Embryonic facial prominence (tissue), 1 donor: Measurements from ENCODE around the gene ACTR8.

Experiments
- DNase-seq: peaks from one replicate; pipeline ENCODE4 v3.0.0-alpha.2; 2016; ENCODE audit errors: extremely low spot score

Gene ACTR8

DNA sequence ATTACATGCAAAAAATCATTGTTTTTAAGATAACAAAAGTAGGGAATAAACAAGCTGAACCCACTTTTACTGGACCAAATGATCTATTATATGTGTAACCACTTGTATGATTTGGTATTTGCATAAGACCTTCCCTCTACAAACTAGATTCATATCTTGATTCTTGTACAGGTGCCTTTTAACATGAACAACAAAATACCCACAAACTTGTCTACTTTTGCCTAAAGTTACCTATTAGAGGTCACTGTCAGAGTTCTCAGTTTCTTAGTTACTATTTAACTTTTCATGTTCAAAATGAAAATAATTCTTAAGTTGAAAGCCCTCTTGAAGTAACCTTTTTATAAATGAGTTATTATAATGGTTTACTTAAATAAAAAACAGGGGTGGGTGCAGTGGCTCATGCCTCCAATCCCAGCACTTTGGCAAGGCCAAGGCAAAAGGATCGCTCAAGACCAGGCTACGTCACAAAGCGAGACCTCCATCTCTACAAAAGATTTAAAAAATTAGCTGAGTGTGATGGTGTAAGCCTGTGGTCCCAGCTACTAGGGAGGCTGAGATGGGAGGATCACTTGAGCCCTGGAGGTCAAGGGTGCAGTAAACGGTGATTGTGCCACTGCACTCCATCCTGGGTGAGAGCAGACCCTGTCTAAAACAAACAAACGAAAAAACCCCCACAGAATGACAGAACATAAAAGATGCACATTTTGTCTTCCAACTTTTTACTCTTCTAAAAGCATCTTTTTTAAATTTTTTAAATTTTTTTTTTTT, 16.0 kb downstream of the ACTR8 start:
- DNase-seq, result no peak

DNA sequence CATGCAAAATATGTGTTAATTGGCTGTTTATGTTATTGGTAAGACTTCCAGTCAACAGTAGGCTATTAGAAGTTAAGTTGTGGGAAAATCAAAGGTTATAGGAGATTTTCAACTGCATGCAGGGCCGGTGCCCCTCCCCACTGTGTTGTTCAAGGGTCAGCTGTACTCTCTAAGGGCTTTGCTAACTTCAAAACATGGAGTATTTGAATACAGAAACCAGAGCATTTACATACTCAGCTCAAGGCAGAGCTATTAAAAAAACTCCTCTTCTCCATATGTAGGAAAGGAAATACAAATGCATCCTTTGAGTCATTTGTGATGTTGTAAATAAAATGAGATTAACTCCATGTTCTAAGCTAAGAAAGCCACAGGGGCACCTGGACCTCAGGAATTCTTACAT, 18.8 kb downstream of the ACTR8 start:
- no peak for DNase-seq

DNA sequence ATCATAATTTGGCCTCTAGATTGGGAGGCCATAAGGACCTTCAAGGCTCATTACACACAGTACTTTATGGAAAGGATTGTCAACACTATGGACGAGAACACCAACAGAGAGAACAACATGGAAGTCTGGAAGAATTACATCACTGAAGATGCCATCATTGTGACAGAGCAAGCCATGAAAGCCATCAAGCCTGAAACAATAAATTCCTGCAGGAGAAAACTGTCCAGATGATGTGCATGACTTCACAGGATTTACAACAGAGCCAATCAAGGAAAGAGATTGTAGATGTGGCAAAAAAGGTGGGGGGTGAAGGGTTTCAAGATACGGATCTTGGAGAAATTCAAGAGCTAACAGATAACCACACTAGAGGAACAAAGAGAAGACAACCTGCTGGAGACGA, 19.7 kb downstream of the ACTR8 start:
- DNase-seq, result no peak

DNA sequence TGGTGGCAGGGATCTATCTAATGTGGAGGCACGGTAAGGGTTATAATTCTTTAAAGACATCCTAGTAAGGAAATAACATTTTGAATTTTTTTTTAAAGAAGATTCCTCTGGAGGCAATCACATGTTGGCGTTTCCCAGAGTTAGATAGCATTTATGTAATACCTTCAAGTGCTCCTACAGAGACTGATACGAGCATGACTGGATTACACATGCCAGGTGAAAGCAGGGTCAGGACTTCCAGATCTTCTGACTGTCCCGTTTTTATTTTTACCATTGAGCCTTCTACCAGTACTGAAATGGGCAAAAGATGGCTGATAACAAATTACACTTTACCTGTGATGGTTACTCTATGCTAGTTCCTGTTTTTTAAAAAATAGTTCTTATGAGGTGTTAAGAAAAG, 21.8 kb downstream of the ACTR8 start:
- DNase-seq, result no peak

DNA sequence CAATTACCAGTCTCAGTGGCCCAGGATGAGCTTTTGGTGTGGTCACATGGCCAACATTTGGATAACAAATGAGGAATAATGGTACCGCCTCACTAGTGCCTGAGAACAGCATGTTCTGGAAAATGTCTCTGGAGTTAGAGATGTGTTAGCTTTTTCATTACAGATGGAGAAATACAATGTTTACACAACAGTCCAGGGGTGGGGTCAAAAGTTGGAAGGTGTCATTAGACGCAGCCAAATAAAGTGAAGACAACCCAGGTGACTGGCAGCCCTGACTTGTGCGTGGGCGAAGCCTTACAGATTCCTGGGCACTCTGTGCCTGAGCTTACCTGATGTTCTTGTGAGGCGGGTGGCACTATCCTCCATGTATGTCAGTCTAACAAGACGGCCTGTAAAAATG, 22.8 kb downstream of the ACTR8 start:
- DNase-seq, result no peak

DNA sequence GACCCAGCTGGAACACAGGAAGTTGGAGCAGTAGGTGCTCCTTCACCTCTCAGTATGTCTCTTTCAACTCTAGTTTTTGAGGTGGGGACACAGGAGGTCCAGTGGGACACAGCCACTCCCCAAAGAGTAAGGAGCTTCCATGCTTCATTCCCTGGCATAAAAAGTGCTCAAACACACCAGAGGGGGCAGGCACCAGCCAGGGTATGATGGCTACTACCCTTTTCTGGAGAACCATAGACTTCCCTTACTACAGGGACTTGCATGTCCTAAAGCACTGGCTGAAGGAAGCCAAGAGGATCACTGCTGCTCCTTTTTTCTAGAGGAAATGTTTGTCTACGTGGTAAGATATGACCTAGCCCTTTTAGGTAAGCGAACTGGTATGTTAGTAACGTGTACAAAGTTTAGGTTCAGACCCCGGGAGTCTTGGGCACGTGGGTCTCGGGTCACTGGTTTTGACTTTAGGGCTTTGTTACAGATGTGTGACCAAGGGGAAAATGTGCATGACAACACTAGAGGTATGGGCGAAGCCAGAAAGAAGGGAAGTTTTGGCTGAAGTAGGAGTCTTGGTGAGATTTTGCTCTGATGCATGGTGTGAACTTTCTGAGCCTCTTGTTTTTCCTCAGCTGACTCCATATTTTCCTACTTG, 23.7 kb downstream of the ACTR8 start:
- DNase-seq, result no peak

DNA sequence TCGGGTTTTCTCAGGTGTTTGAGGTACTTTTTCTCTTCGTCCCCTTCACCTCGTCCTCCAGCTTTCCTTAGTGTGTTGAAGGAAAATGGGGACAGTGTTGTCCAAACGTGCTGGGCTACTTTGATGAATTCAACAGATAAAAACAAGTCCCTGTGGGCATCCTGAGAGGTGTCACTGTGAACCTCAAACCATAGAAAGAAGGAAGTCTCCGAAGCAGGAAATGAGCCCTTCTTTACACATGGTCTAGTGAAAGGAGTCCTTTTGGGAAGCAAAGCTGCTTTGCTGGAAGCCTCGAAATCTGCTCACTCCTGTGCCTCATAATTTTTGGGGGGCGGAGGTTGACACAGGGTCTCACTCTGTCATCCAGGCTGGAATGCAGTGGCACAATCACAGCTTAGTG, 25.0 kb downstream of the ACTR8 start:
- no peak for DNase-seq

DNA sequence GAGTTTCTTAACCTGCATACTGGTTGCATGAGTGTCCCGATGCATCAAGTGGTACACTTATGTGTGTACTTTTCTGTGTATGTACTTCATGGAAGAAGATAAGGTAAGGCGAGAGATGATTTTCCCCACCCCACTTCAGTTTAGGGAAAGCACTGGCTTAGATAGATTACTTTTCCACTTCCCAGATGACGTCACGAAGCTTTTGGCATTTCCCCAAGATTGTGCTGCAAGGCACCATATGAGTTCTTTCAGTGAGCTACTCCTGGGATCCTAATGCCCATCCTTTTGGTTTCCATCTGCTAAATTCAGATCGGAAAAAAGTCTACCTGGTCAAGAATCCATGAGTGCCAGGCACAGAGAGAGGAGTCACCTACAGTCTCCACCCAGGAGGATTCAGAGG, 31.1 kb downstream of the ACTR8 start:
- no peak for DNase-seq

DNA sequence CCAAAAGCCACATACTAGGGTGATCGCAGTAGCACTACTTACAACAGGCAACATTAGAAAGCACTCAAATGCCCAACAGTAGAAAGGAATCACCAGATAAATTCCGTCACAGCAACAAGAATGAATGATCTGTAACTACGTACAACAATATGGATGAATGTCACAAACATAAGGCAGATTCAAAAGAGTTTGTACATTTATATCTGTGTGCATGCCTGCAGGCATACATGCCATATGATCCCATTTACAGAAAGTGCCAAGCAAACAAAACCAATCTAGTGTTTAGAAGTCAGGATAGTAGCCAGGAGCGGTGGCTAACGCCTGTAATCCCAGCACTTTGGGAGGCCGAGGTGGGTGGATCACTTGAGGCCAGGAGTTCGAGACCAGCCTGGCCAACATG, 32.0 kb downstream of the ACTR8 start:
- DNase-seq, result no peak

DNA sequence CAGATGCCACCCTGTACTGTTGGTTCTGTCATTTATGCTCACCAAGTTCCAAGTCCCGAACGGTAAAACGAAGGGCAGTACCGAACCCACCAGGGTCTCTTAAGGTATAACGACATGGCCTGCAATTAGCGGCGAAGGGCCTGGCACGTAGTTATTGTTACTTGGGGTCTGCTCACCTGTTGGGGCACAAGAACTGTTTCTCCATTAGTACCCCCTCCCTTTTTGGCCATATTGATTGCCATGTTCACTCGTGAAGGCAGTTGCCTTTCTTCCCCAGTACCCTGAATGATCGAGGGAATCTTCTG, 35.1 kb downstream of the ACTR8 start:
- DNase-seq, result no peak

DNA sequence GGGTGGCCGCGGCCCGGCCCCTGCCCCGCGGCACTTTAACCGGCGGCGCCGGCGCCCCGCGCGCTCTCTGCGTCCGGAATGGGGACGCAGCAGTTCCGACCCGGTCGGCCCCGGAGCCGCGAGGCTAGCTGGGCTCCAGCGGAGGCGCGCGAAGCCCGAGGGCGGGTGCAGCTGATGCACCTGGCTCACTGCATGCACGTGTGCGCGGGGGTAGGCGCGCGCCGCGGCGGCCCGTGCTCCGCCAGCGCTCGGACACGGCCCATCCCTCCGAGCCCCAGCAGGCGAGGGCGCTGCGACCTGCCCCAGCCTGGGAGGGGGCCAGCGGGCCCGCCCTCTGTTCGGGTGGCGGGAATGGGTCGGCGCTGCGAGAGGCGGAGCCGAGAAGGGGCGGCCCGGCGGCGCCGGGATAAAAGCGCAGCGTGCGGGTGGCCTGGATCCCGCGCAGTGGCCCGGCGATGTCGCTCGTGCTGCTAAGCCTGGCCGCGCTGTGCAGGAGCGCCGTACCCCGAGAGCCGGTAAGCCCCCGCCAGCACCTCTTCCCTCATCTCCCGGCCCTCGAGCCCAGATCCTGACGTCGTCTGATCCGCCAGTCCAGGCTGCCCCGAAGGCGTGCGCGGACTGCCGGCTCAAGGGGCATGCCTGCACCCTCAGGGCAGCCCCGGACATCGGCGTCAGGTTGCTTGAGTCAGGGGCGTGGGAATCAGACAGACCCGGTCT, 35.7 kb downstream of the ACTR8 start, which contains the start of the genes CHDH and IL17RB:
Gene CHDH, minus strand, starts transcription at position 286 of the 717 bp plus-strand sequence. CDS start 22,411 bp downstream, outside the sequence.
Gene IL17RB, plus strand, starts transcription at position 435 of the 717 bp plus-strand sequence. Its CDS starts 21 bp downstream, at position 456.
- DNase-seq, result no peak

DNA sequence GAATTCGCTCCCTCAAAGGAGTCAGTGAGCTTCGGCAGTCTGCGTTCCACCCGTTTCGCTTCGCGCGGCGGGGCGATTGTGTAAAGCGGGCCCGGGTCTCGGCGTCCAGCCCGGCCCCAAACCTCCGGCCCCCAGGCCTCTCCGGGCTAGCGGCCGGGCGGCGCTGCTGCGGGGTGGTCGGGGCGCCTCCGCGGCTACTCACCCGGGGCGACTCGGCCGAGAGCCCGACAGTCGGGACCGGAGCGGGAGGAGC, 36.1 kb downstream of the ACTR8 start:
- no peak for DNase-seq

DNA sequence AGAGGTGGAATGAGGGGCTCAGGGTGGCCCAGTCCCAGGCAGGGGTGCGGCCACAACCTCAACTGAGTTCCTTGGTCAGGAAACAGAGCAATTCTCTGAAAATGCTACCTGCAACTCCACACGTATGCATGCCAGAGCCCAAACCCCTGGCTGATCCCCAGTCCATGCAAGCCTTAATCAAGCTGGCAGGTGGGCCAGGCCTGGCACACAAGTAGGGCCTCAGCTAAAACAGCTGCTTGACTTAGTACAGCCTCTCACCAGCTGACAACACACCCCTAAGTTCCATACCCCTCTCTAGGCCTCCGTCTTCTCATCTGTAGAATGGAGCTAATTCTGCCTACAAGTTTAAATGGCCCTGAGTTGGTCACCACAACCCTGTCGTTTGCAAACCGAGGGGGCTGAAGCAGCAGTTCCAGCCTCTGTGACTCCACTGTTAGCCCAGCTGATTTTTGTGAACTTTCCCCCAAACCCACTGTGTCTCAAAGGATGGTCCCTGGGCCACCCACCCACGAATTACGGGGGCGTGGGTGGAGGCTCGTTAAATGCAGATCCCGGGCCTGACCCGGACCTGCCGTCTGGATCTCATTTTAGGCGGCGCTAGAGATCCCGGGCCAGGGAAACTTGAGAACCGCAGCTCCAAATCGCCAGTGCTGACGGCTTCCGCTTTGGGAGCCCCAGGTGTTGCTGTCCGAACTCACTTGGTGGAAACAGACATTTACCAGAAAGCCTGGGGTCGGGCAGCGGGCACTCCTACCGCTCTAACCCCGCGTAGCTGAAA, 36.7 kb downstream of the ACTR8 start:
- peak; percentile 30 for DNase-seq

DNA sequence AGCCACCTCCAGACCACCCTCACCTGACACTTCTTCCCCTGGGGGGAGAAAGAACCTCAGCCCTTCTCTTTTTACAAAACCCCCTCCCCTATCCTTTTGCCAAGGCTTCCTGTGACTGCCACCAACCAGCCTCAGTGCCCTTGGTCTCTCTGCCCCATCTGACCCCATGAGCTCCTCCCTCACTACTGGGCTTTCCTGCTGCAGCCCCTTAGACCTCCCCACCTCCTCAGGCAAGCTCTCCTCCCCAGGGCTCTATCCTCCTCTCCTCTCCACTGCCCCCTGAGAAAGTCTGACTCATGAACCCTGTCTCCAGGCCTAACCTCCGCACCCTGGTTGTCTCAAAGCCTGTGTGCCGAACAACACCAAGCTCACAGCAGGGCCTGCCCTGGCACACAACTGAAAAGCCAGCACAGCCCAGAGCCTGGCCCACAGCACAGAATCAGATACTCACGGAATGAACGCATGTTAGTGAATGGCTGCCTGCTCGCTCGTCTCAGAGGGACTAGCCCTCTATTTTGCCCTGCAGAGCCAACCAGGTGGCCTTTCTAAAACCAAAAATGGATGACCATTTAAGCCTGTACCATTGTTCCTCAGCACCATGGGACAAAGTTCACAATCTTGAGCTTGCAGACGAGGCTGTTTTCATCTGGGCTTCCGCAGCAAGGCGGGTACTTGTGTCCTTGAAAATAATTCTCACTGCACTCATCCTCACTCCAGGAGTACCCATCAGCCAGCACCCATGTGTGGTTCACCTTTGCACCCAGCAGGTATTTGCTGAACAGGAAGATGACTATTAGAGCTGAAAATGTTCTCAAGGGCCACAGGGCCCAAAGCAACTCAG, 37.5 kb downstream of the ACTR8 start:
- no peak for DNase-seq

DNA sequence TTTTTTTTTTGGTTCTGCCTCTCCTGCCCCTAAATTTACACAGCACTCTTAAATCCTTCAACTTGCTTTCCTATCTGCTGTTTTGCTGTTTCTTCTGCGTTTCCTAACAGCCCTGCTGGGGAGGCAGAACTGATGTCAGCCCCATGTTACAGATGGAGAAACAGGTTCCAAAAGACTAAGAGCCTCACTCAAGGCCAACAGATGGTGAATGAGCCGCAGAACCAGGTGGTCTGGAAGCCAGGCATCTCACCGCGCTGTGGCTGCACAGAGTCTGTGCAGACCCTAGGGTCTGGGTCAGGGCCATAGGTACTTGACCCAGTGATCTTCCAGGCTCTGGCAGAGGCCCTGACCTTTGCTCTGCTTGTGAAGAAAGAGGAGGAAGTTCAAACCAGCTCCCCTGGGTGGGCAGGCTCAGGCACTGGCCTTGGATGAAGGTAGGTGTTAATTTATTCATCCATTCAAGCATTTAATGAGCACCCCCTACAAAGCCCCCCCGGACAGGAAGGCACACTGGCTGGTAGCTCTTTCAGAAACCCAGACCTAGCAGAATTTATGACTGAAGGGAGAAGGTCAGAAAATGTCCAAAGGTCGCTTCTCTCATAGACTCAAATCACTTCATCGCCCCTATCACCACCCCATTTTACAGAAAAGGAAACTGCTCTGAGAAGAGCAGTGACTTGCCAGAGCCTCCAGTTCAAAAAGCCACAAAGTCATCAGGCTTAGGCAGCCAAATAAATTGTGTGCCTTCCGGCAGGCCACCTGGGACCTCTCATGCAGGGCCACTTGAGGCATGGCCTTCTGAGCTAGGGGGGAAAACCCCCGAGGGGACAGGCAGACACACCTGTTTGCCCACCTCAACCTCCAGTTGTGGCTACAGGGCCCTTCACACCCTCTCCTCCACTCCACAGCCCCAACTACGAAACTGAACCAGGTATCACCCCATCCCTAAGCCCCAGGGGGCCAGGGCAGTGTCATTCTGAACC, 38.5 kb downstream of the ACTR8 start:
- no peak for DNase-seq

DNA sequence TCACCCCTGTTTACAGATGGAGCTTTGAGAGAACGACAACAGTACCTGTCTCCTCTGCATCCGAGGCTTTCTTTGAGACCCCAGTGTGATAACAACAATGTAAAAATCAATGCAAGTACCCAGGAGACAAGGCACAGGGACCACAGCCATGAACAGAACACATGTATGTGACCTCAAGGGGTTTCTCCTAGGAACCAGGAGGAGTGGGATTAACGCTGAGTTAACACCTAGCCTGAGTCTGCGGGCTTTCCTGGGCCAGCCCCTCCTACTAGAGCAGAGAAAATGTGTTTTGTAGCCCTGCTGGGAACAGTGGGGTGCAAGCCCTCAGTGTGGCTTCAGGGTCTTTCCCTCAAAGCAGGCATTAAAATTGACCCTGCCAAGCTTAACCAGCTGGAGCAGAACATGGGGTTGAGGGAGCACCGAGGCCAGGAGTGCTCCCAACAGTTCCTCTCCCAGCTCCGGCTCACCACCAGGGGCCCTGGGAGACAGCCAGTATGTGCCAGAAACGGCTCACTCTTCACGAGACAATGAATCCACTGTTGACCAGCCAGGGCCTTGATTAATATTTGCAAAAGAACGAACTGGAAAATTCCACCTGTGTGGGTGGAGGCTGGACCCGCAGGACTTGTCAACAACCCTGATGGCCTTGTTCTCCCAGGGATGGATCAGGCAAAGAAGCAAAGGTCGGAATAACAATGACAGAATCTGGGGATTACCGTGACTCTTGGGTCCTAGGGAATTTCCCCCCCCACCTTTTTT, 39.3 kb downstream of the ACTR8 start:
- no peak for DNase-seq

DNA sequence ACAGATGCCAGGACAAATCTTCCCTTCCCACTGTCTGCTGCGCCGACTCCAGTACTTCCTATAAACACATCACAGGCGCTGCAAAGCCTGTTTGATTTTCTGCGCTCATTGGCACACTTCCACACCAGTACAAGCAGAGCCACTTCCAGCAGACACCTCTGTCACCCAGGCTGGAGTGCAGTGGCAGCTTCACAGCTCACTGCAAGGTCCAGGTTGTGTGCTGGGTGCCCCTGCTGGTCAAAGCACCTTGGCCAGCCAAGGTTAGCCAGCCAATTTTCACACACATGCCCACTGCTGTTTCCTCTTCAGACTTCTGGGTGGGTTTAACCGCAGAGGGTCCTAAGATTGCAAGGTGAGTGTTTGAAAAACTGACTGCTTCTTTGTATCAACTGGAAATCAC, 40.7 kb downstream of the ACTR8 start:
- DNase-seq, result no peak

DNA sequence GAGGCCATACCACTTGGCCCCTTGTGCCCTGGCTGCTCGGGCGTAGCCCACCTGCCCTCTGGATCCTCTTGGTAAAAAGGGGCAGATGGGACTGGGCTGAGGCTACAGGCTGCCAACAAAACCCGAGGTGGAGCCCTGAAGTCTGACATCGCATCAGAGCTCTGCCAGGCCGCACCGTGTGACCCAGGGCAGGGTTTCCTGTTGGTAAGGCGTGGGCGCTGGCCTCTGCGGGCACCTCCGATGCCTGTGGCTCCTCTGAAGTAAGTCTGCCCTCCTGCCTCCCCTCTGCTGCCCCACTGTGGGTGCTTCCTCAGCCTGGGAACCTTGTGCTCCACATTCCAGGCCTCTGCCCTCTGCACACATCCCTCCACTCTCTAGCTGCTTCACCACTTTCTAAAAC, 44.6 kb downstream of the ACTR8 start:
- DNase-seq, result no peak

DNA sequence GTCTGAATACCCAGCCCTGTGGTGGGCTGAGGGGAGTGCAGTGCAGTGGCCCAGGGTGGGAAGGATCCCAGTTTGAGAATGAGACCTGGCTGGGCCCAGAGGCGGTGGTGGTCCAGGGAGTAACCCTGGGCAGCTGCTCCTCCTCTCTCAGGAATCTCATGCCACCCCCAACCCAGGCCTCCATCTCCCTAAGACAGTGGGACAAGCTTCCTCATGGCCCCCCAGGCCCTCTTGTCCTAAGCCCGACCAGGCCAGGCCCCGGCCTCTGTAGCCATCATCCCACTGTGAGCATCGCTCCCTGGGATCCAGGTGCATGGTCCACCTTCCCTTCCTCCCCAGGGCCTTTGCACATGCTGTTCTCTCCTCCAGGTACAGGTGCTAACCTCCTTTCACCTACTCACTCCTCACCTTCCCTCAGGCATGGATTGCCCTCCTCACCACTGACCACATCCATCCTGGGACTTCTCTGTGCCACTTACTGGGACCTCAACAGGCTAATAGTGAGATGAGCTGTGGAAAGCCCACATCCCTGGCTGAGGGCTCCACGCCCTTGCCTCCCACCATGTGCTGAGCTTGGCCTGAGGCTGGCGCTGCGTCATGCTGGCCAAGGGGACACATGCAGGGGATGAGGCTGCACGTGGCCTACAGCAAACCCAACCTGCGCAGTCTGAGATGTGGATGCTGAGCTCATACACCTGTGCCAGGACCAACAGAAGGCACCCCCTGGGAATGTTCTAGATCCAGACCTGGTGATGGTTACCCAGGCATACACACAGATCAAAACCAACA, 45.7 kb downstream of the ACTR8 start:
- no peak for DNase-seq
